Measurements from ENCODE around the gene EYA2.

GRCh38 chr20:46916258-46916603, 21.6 kb downstream of the EYA2 start:
- TF ChIP-seq YY1 (IDR thresholded peaks at IDR 0.05; ENCODE audit: insufficient read depth, insufficient read length) (no peak), ZNF274 (IDR thresholded peaks at IDR 0.05; ENCODE audit: low read depth, low read length) (no peak), SUZ12 (IDR thresholded peaks at IDR 0.05; ENCODE audit: extremely low read depth, insufficient read depth, insufficient read length) (no peak)
